Airway epithelial cell (primary cell): ENCODE results near the gene TRIM61. TPM values are rescaled to one million over a fixed set of nuclear protein-coding genes. Genes with fewer than 3 reads are reported as not detected.

Experiments
- total RNA-seq: library from RNA; depleted of rRNA; stranded (reverse); fragments of >200 nt; gene quantifications from 2 replicates; pipeline ENCODE4 v1.2.3, GENCODE V29; 2015

TRIM61 gene
- 0.79 and 1.2 TPM in 2 replicates for total RNA-seq

DNA sequence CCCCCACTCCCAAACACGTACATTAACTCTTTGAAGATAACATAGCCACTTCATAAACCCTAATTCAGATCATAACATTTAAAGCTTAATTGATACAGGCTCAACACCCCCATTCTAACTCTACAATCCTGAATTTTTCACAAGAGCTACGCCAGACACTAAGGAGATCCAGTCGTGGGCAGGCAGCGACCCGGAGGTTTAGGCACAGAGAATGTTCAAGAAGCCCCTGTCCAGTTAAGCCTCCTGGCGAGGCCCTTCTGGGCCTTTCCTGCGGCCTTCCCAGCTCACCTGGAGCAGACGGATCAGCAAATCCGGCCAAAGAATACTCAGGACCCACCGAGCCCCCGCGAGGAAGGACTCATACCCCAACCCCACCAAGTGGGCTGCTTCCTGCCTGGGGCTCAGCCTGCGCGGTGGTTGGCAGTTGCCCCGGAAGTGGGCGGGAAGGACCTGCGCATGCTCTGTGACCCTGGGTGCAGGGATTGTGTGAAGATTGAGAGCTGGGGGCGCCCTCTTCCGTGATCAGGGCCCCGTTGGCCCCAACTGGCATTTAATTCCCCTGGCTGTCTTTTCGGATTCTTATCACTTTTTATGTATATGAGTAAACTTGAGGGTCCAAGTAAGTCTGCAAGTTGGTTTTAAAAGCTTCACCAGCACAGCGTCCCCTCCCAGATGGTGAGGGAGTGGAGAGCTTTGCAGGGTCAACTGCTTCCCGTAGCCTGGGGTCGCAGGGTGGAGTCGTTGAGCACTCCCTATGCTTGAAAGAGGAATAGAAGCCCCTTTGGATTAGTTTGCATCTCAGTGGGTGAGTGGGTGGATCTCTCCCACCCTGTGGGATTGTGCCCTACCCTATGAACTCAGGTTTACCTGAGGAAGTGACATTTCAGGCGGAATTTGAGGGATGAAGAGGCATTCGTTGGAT is at the start of gene TRIM61:
TSS of gene TRIM61 (minus strand) at position 415 of the 922 bp plus-strand sequence. CDS start 7,655 bp downstream, outside the sequence.

Other genes with a start within 250 kb of the TRIM61 start
- not detected in 2 replicates for gene SMIM31, start 223.5 kb downstream of the TRIM61 start, total RNA-seq
- not detected in 2 replicates for gene APELA, start 100.5 kb downstream of the TRIM61 start, total RNA-seq
- not detected in 2 replicates for gene TRIM60, start 54.3 kb upstream of the TRIM61 start, total RNA-seq
- not detected in 2 replicates for gene TRIM75, start 76.2 kb upstream of the TRIM61 start, total RNA-seq
- gene TMEM192, start 135.2 kb upstream of the TRIM61 start, total RNA-seq, result 7.8 and 10.0 TPM in 2 replicates
- gene KLHL2, start 229.9 kb upstream of the TRIM61 start, total RNA-seq, result 15.2 and 19.6 TPM in 2 replicates